ENCODE measurements around the gene HUNK.

HUNK gene

GRCh38 chr21:31862078-31862477 lies 10.7 kb upstream of the HUNK start:
- no peak overlapping the region for H2AFZ ChIP-seq (ENCODE audit: insufficient read depth, low read length, poor library complexity)

GRCh38 chr21:31865429-31865970 lies 7.3 kb upstream of the HUNK start:
- H2BK120ac ChIP-seq (ENCODE audit: insufficient read depth, low read length, poor library complexity) = no peak overlapping the region
- WGBS (ENCODE audit: extremely low coverage, insufficient coverage, insufficient read length) = no CpG with 5 or more reads among the region's 11 CpGs
- no peak overlapping the region for H2BK12ac ChIP-seq (ENCODE audit: low read length)
- no peak overlapping the region for H3K4ac ChIP-seq (ENCODE audit: low read depth, low read length)
- H3K9ac ChIP-seq (ENCODE audit: low read length) = no peak overlapping the region
- no peak overlapping the region for H2AK5ac ChIP-seq (ENCODE audit: low read length)
- DNase-seq = no peak
- no peak overlapping the region for H4K91ac ChIP-seq (ENCODE audit: low read depth, low read length)
- no peak overlapping the region for H2BK5ac ChIP-seq (ENCODE audit: low read depth, low read length, poor library complexity)
- H3K4me3 ChIP-seq (ENCODE audit: low read depth, low read length) = no peak overlapping the region
- H3K27ac ChIP-seq (ENCODE audit: low read depth, low read length) = no peak overlapping the region
- H4K8ac ChIP-seq (ENCODE audit: low read depth, low read length) = no peak overlapping the region
- H3K4me2 ChIP-seq (ENCODE audit: low read length) = no peak overlapping the region
- H3K9me3 ChIP-seq (ENCODE audit: insufficient read depth, low read depth, low read length) = peaks cover 2% of the 10 kb centered on the region
- no peak overlapping the region for H3K14ac ChIP-seq (ENCODE audit: low read length)
- no peak overlapping the region for H2AFZ ChIP-seq (ENCODE audit: insufficient read depth, low read length, poor library complexity)
- H3K18ac ChIP-seq (ENCODE audit: low read length) = no peak overlapping the region
- no peaks in the 10 kb centered on the region for H3K4me1 ChIP-seq (ENCODE audit: control insufficient read depth in 1 of 2, insufficient read depth in 2 of 2, low read length in 2 of 2)
- no peaks in the 10 kb centered on the region for H3K36me3 ChIP-seq (ENCODE audit: control insufficient read depth in 1 of 2, insufficient read depth in 2 of 2, low read length in 2 of 2)
- H3K79me2 ChIP-seq (ENCODE audit: control insufficient read depth, insufficient read depth, low read length, poor library complexity) = no peaks in the 10 kb centered on the region
- no peak overlapping the region for H4K12ac ChIP-seq (ENCODE audit: low read depth, low read length)
- no peaks in the 10 kb centered on the region for H3K27me3 ChIP-seq (ENCODE audit: insufficient read depth, low read length)
- H3K23ac ChIP-seq (ENCODE audit: low read length) = no peak overlapping the region
- H3K79me1 ChIP-seq (ENCODE audit: low read length) = no peaks in the 10 kb centered on the region

More at GRCh38 chr21:31862078-31862477, 10.7 kb upstream of the HUNK start:
- DNase-seq = peak in 1 of 2 donors; percentile 77
- Histone ChIP-seq H3K79me1 (ENCODE audit: low read length) (no peaks in the 10 kb centered on the region), H3K36me3 (ENCODE audit: control insufficient read depth in 1 of 2, insufficient read depth in 2 of 2, low read length in 2 of 2) (no peaks in the 10 kb centered on the region), H3K9ac (ENCODE audit: low read length) (no peak overlapping the region), H4K12ac (ENCODE audit: low read depth, low read length) (no peak overlapping the region), H3K14ac (ENCODE audit: low read length) (no peak overlapping the region), H4K8ac (ENCODE audit: low read depth, low read length) (no peak overlapping the region), H3K4me1 (ENCODE audit: control insufficient read depth in 1 of 2, insufficient read depth in 2 of 2, low read length in 2 of 2) (no peaks in the 10 kb centered on the region), H2AK5ac (ENCODE audit: low read length) (no peak overlapping the region), H3K4me3 (ENCODE audit: low read depth, low read length) (no peak overlapping the region), H3K4ac (ENCODE audit: low read depth, low read length) (no peak overlapping the region), H3K27me3 (ENCODE audit: insufficient read depth, low read length) (no peaks in the 10 kb centered on the region), H2BK12ac (ENCODE audit: low read length) (no peak overlapping the region), H3K9me3 (ENCODE audit: insufficient read depth, low read depth, low read length) (no peaks in the 10 kb centered on the region), H3K23ac (ENCODE audit: low read length) (no peak overlapping the region), H2BK120ac (ENCODE audit: insufficient read depth, low read length, poor library complexity) (no peak overlapping the region), H2BK5ac (ENCODE audit: low read depth, low read length, poor library complexity) (no peak overlapping the region), H3K18ac (ENCODE audit: low read length) (no peak overlapping the region), H3K79me2 (ENCODE audit: control insufficient read depth, insufficient read depth, low read length, poor library complexity) (no peaks in the 10 kb centered on the region), H3K27ac (ENCODE audit: low read depth, low read length) (no peak overlapping the region), H4K91ac (ENCODE audit: low read depth, low read length) (no peak overlapping the region), H3K4me2 (ENCODE audit: low read length) (no peak overlapping the region)
- WGBS (ENCODE audit: extremely low coverage, insufficient coverage, insufficient read length) = no CpG with 5 or more reads among the region's 7 CpGs

- Histone ChIP-seq H2AFZ (ENCODE audit: insufficient read depth, low read length, poor library complexity) (no peak overlapping the region), H3K79me1 (ENCODE audit: low read length) (no peaks in the 10 kb centered on the region), H3K4me3 (ENCODE audit: low read depth, low read length) (no peak overlapping the region), H3K9me3 (ENCODE audit: insufficient read depth, low read depth, low read length) (peaks cover 2% of the 10 kb centered on the region), H4K91ac (ENCODE audit: low read depth, low read length) (no peak overlapping the region), H2BK12ac (ENCODE audit: low read length) (no peak overlapping the region), H2BK5ac (ENCODE audit: low read depth, low read length, poor library complexity) (no peak overlapping the region), H4K8ac (ENCODE audit: low read depth, low read length) (no peak overlapping the region), H2AK5ac (ENCODE audit: low read length) (no peak overlapping the region), H3K79me2 (ENCODE audit: control insufficient read depth, insufficient read depth, low read length, poor library complexity) (no peaks in the 10 kb centered on the region), H3K23ac (ENCODE audit: low read length) (no peak overlapping the region), H3K27ac (ENCODE audit: low read depth, low read length) (no peak overlapping the region), H3K4me2 (ENCODE audit: low read length) (no peak overlapping the region), H3K36me3 (ENCODE audit: control insufficient read depth in 1 of 2, insufficient read depth in 2 of 2, low read length in 2 of 2) (no peaks in the 10 kb centered on the region), H3K14ac (ENCODE audit: low read length) (no peak overlapping the region), H3K27me3 (ENCODE audit: insufficient read depth, low read length) (no peaks in the 10 kb centered on the region), H4K12ac (ENCODE audit: low read depth, low read length) (no peak overlapping the region), H3K4ac (ENCODE audit: low read depth, low read length) (no peak overlapping the region), H3K18ac (ENCODE audit: low read length) (no peak overlapping the region), H3K4me1 (ENCODE audit: control insufficient read depth in 1 of 2, insufficient read depth in 2 of 2, low read length in 2 of 2) (no peaks in the 10 kb centered on the region), H2BK120ac (ENCODE audit: insufficient read depth, low read length, poor library complexity) (no peak overlapping the region), H3K9ac (ENCODE audit: low read length) (no peak overlapping the region)
- no CpG with 5 or more reads among the region's 15 CpGs for WGBS (ENCODE audit: extremely low coverage, insufficient coverage, insufficient read length)
- DNase-seq = peak; percentile 73 to 90
Observed at GRCh38 chr21:31866077-31866511, 6.7 kb upstream of the HUNK start.

GRCh38 chr21:31869750-31870149 lies 3.1 kb upstream of the HUNK start:
- Histone ChIP-seq H3K18ac (ENCODE audit: low read length) (no peak overlapping the region), H3K4me3 (ENCODE audit: low read depth, low read length) (no peak overlapping the region), H2AFZ (ENCODE audit: insufficient read depth, low read length, poor library complexity) (no peak overlapping the region), H3K4me2 (ENCODE audit: low read length) (no peak overlapping the region), H3K9me3 (ENCODE audit: insufficient read depth, low read depth, low read length) (peaks cover 2% of the 10 kb centered on the region), H3K4ac (ENCODE audit: low read depth, low read length) (no peak overlapping the region), H4K12ac (ENCODE audit: low read depth, low read length) (no peak overlapping the region), H3K9ac (ENCODE audit: low read length) (no peak overlapping the region), H4K8ac (ENCODE audit: low read depth, low read length) (no peak overlapping the region), H3K23ac (ENCODE audit: low read length) (no peak overlapping the region), H2AK5ac (ENCODE audit: low read length) (no peak overlapping the region), H3K27me3 (ENCODE audit: insufficient read depth, low read length) (no peaks in the 10 kb centered on the region), H3K27ac (ENCODE audit: low read depth, low read length) (no peak overlapping the region), H3K79me1 (ENCODE audit: low read length) (peaks cover 4% of the 10 kb centered on the region), H2BK12ac (ENCODE audit: low read length) (no peak overlapping the region), H3K79me2 (ENCODE audit: control insufficient read depth, insufficient read depth, low read length, poor library complexity) (peaks cover 2% of the 10 kb centered on the region), H2BK120ac (ENCODE audit: insufficient read depth, low read length, poor library complexity) (no peak overlapping the region), H3K14ac (ENCODE audit: low read length) (no peak overlapping the region), H3K36me3 (ENCODE audit: control insufficient read depth in 1 of 2, insufficient read depth in 2 of 2, low read length in 2 of 2) (no peaks in the 10 kb centered on the region), H3K4me1 (ENCODE audit: control insufficient read depth in 1 of 2, insufficient read depth in 2 of 2, low read length in 2 of 2) (peaks cover 10 to 14% of the 10 kb centered on the region in 2 experiments), H4K91ac (ENCODE audit: low read depth, low read length) (no peak overlapping the region), H2BK5ac (ENCODE audit: low read depth, low read length, poor library complexity) (no peak overlapping the region)
- no CpG with 5 or more reads among the region's 6 CpGs for whole genome bisulfite sequencing (ENCODE audit: extremely low coverage, insufficient coverage, insufficient read length)
- no peak for DNase-seq

Data from trophoblast cell (in vitro differentiated cells and primary cell).